Mucosa of rectum (tissue), 2 donors: ENCODE data around the gene KREMEN1.

Experiments
- H3K27ac ChIP-seq, 2 donors: one replicate each; pipeline ENCODE4 v1.7.0; 2013; ENCODE audit warnings: inconsistent platforms in 2 of 2, low read depth in 2 of 2, low read length in 2 of 2
- H3K27me3 ChIP-seq, 2 donors: one replicate each; pipeline ENCODE4 v1.7.0; 2013; ENCODE audit warnings: low read length in 2 of 2; ENCODE audit not compliant: control insufficient read depth in 2 of 2, insufficient read depth in 2 of 2
- H3K36me3 ChIP-seq, 2 donors: one replicate each; pipeline ENCODE4 v1.7.0; 2013; ENCODE audit warnings: low read length in 2 of 2; ENCODE audit not compliant: control insufficient read depth in 2 of 2, insufficient read depth in 2 of 2
- H3K4me1 ChIP-seq, 2 donors: one replicate each; pipeline ENCODE4 v1.7.0; 2013; ENCODE audit warnings: low read length in 2 of 2, mild to moderate bottlenecking in 1 of 2; ENCODE audit not compliant: control insufficient read depth in 2 of 2, insufficient read depth in 2 of 2
- H3K4me3 ChIP-seq, 2 donors: one replicate each; pipeline ENCODE4 v1.7.0; 2013; ENCODE audit warnings: low read length in 2 of 2
- H3K9ac ChIP-seq, 2 donors: one replicate each; pipeline ENCODE4 v1.7.0; 2013; ENCODE audit warnings: low read length in 2 of 2, low read depth in 1 of 2, mild to moderate bottlenecking in 1 of 2
- H3K9me3 ChIP-seq, 2 donors: one replicate each; pipeline ENCODE4 v1.7.0; 2013; ENCODE audit warnings: low read length in 2 of 2; ENCODE audit not compliant: control insufficient read depth in 2 of 2
- donor health status: healthy.
- donor health status: Normal muscosa, but diverticular disease.

The KREMEN1 gene

DNA sequence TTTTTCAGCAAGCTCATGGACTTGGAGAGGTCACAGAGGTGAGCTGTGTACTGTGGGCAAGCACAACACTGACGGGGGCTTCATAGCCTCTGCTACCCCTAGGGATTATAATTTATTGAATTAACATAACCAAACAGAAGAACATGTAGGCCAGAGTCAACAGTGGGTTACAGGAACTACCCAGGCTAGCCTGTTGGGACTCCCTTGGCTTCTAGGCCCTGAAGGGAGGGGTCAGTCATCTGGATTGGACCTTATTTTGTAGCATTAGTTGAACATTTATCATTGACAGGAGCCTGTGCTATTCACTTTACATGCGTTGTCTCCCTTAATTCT is 56.9 kb downstream of the KREMEN1 start:
- Histone ChIP-seq H3K4me1 (peaks cover 11 to 17% of the 10 kb centered on the region in 2 donors), H3K27me3 (no peaks in the 10 kb centered on the region), H3K9me3 (no peaks in the 10 kb centered on the region), H3K36me3 (peaks cover 3 to 10% of the 10 kb centered on the region in 2 donors), H3K4me3 (no peak overlapping the region), H3K27ac (peak overlapping the region; percentile 6 to 16), H3K9ac (no peak overlapping the region)

- Histone ChIP-seq H3K4me1 (peaks cover 9 to 17% of the 10 kb centered on the region in 2 donors), H3K36me3 (peaks cover 3 to 13% of the 10 kb centered on the region in 2 donors), H3K4me3 (no peak overlapping the region), H3K27ac (no peak overlapping the region), H3K27me3 (no peaks in the 10 kb centered on the region), H3K9me3 (no peaks in the 10 kb centered on the region), H3K9ac (no peak overlapping the region)
Measured at GRCh38 chr22:29130476-29130875, 57.6 kb downstream of the KREMEN1 start.

DNA sequence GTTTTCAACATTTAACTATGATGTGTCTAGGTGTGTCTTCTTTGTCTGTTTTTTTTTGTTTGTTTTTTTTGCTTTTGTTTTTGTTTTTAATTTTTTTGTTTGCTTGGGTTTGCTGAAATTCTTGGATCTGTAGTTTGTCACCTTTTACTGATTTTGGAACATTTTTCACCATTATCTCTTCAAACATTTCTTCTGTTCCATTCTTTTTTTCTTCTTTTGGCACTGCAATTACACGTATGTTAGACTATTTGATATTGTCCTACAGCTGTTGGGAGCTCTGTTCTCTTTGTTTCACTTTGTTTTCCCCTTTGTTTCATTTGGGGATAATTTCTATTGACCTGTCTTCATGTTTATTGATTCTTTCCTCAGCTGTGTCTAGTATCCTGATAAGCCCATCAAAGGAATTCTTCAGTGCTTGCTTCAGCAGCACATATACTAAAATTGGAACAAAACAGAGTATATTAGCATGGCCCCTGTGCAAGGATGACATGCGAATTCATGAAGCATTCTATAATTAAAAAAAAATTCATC is 60.8 kb downstream of the KREMEN1 start:
- Histone ChIP-seq H3K27ac (no peak overlapping the region), H3K27me3 (no peaks in the 10 kb centered on the region), H3K9ac (no peak overlapping the region), H3K4me3 (no peak overlapping the region), H3K9me3 (no peaks in the 10 kb centered on the region), H3K36me3 (peaks cover 18 to 32% of the 10 kb centered on the region in 2 donors), H3K4me1 (peaks cover 2 to 7% of the 10 kb centered on the region in 2 donors)

GRCh38 chr22:29134448-29134847 is 61.6 kb downstream of the KREMEN1 start:
- peaks cover 2 to 7% of the 10 kb centered on the region in 2 donors for H3K4me1 ChIP-seq
- no peaks in the 10 kb centered on the region for H3K27me3 ChIP-seq
- H3K9ac ChIP-seq: no peak overlapping the region
- peaks cover 21 to 36% of the 10 kb centered on the region in 2 donors for H3K36me3 ChIP-seq
- H3K27ac ChIP-seq: peak overlapping the region in 1 of 2 donors; percentile 13
- H3K9me3 ChIP-seq: no peaks in the 10 kb centered on the region
- H3K4me3 ChIP-seq: no peak overlapping the region

- Histone ChIP-seq H3K4me3 (no peak overlapping the region), H3K36me3 (peaks cover 32 to 48% of the 10 kb centered on the region in 2 donors)
Measured at GRCh38 chr22:29136782-29137700, 64.2 kb downstream of the KREMEN1 start.

GRCh38 chr22:29138556-29139305 is 65.9 kb downstream of the KREMEN1 start:
- H3K27me3 ChIP-seq: no peaks in the 10 kb centered on the region
- peaks cover 2 to 9% of the 10 kb centered on the region in 2 donors for H3K4me1 ChIP-seq
- H3K9me3 ChIP-seq: no peaks in the 10 kb centered on the region
- H3K36me3 ChIP-seq: peaks cover 32 to 45% of the 10 kb centered on the region in 2 donors
- H3K4me3 ChIP-seq: no peak overlapping the region
- H3K27ac ChIP-seq: no peak overlapping the region
- H3K9ac ChIP-seq: no peak overlapping the region

More at GRCh38 chr22:29136782-29137700, 64.2 kb downstream of the KREMEN1 start:
- Histone ChIP-seq H3K27ac (no peak overlapping the region), H3K9me3 (no peaks in the 10 kb centered on the region), H3K27me3 (no peaks in the 10 kb centered on the region), H3K9ac (no peak overlapping the region), H3K4me1 (peaks cover 2 to 9% of the 10 kb centered on the region in 2 donors)

GRCh38 chr22:29139965-29140782 is 67.3 kb downstream of the KREMEN1 start:
- Histone ChIP-seq H3K9ac (no peak overlapping the region), H3K4me1 (peaks cover 0 to 9% of the 10 kb centered on the region in 2 donors), H3K27me3 (no peaks in the 10 kb centered on the region), H3K27ac (peak overlapping the region in 1 of 2 donors; percentile 24), H3K36me3 (peaks cover 32 to 50% of the 10 kb centered on the region in 2 donors), H3K9me3 (no peaks in the 10 kb centered on the region), H3K4me3 (no peak overlapping the region)

DNA sequence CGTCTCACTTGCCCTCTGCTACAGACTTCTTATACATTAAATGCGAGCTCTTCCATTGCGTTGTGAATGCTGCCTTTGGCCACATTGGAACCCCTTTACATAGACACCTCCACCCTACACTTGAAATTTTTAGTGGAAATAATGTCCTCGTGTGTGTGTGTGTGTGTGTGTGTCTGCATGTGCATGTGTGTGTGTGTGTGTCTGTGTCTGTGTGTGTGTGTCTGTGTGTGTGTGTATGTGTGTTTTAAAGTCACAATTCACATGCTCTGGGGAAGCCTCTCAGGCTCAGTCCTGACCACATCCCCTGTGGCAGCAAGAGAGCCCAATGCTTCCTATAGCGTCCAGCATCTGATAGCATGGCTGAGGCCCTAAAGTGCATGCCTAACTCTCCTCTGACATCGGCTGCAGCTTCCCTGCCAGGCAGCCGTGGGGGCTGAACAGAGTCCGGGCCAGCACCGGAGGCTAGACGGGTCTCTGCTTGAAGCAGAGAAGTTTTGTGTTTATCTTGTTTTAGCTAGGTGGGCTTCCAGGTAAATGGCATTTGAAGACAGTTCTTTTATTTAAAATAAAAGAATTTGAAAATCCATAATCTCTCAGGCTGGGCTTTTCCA is 68.3 kb downstream of the KREMEN1 start:
- Histone ChIP-seq H3K9ac (no peak overlapping the region), H3K9me3 (no peaks in the 10 kb centered on the region), H3K36me3 (peaks cover 36 to 47% of the 10 kb centered on the region in 2 donors), H3K27ac (no peak overlapping the region), H3K4me1 (peaks cover 0 to 9% of the 10 kb centered on the region in 2 donors), H3K27me3 (no peaks in the 10 kb centered on the region), H3K4me3 (no peak overlapping the region)

DNA sequence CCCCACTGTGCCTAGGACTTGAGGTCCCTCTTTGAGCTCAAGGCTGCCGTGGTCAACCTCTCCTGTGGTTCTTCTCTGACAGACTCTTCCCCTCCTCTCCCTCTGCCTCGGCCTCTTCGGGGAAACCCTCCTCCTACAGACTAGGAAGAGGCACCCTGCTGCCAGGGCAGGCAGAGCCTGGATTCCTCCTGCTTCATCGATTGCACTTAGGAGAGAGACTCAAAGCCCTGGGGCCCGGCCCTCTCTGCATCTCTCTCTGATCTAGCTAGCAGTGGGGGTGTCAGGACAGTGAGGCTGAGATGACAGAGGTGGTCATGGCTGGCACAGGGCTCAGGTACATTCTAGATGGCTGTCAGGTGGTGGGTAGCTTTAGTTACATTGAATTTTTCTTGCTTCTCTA is 69.3 kb downstream of the KREMEN1 start:
- Histone ChIP-seq H3K9me3 (no peaks in the 10 kb centered on the region), H3K4me1 (peaks cover 0 to 3% of the 10 kb centered on the region in 2 donors), H3K4me3 (no peak overlapping the region), H3K36me3 (peaks cover 31 to 50% of the 10 kb centered on the region in 2 donors), H3K27me3 (no peaks in the 10 kb centered on the region), H3K27ac (no peak overlapping the region), H3K9ac (no peak overlapping the region)
